CD14-positive monocyte (primary cell): Measurements from ENCODE around the gene CA10. TPM values are rescaled to one million over a fixed set of nuclear protein-coding genes. Genes with fewer than 3 reads are reported as not detected.

Experiments
- DNase-seq, 3 donors: peaks; one replicate each; pipeline ENCODE4 v3.0.0-alpha.2; 2011 to 2022
- H2AFZ ChIP-seq: 2 replicates; pipeline ENCODE4 v1.6.0; 2012; ENCODE audit warnings: mild to moderate bottlenecking, low read depth, low read length, inconsistent platforms; ENCODE audit not compliant: insufficient read depth, poor library complexity, severe bottlenecking
- H3K27ac ChIP-seq, 2 donors: 1 replicate in 1 of 2; 2 replicates in 1 of 2; pipeline ENCODE4 v1.5.1; 2012 to 2013; ENCODE audit warnings: low read length in 2 of 2, control low read depth in 1 of 2, inconsistent platforms in 1 of 2, low read depth in 1 of 2, mild to moderate bottlenecking in 1 of 2
- H3K27me3 ChIP-seq, 2 donors: one replicate each; pipeline versions ENCODE4 v1.6.0 to v1.6.1; 2011 to 2013; ENCODE audit warnings: low read length in 2 of 2; ENCODE audit not compliant: control insufficient read depth in 2 of 2, insufficient read depth in 2 of 2
- H3K36me3 ChIP-seq, 2 donors: replicated peaks in 1 of 2; 1 replicate in 1 of 2; 2 replicates in 1 of 2; pipeline versions ENCODE4 v1.5.1 to v1.6.1; 2012 to 2013; ENCODE audit warnings: low read length in 2 of 2, control low read depth in 1 of 2, inconsistent platforms in 1 of 2, mild to moderate bottlenecking in 1 of 2; ENCODE audit not compliant: insufficient read depth in 2 of 2, control insufficient read depth in 1 of 2
- H3K4me1 ChIP-seq, 2 donors: 1 replicate in 1 of 2; 2 replicates in 1 of 2; pipeline versions ENCODE4 v1.5.1 to v1.6.1; 2012 to 2013; ENCODE audit warnings: low read length in 2 of 2, control low read depth in 1 of 2, inconsistent platforms in 1 of 2, mild to moderate bottlenecking in 1 of 2, moderate library complexity in 1 of 2; ENCODE audit not compliant: insufficient read depth in 2 of 2, control insufficient read depth in 1 of 2
- H3K4me2 ChIP-seq: replicated peaks from 2 replicates; pipeline ENCODE3; 2012; ENCODE audit warnings: low read length, moderate library complexity, mild to moderate bottlenecking; ENCODE audit not compliant: poor library complexity, severe bottlenecking; ENCODE audit errors: extremely low read depth
- H3K4me3 ChIP-seq, 3 experiments: fragments of 200-600 bp in 1 of 3; sonication (generic) in 1 of 3; replicated peaks in 1 of 3; 1 replicate in 2 of 3; 2 replicates in 1 of 3; pipeline ENCODE4 v1.5.1; 2011 to 2013; ENCODE audit warnings: low read length in 3 of 3, mild to moderate bottlenecking in 3 of 3, control low read depth in 2 of 3, low read depth in 2 of 3, inconsistent platforms in 1 of 3, moderate library complexity in 1 of 3
- H3K79me2 ChIP-seq: 2 replicates; pipeline ENCODE4 v1.6.0; 2012; ENCODE audit warnings: mild to moderate bottlenecking, control low read depth, inconsistent platforms, low read length, moderate library complexity; ENCODE audit not compliant: insufficient read depth
- H3K9ac ChIP-seq: 2 replicates; pipeline ENCODE4 v1.6.0; 2017; ENCODE audit warnings: low read length, mild to moderate bottlenecking; ENCODE audit not compliant: insufficient read depth, poor library complexity, severe bottlenecking
- H3K9me3 ChIP-seq, 2 donors: replicated peaks in 1 of 2; 1 replicate in 1 of 2; 2 replicates in 1 of 2; pipeline versions ENCODE4 v1.5.1 to v1.6.1; 2012 to 2013; ENCODE audit warnings: low read length in 2 of 2, control low read depth in 1 of 2; ENCODE audit not compliant: control insufficient read depth in 1 of 2, insufficient read depth in 1 of 2
- H4K20me1 ChIP-seq: 2 replicates; pipeline ENCODE4 v1.6.0; 2012; ENCODE audit warnings: mild to moderate bottlenecking, low read length, control low read depth, moderate library complexity; ENCODE audit not compliant: insufficient read depth
- H3K27ac Mint-ChIP-seq, 7 donors: one replicate each; pipeline ENCODE4 v1.8.0; 2020; ENCODE audit warnings: mild to moderate bottlenecking in 7 of 7, mixed read lengths in 7 of 7, moderate library complexity in 6 of 7, inconsistent platforms in 2 of 7
- H3K27me3 Mint-ChIP-seq, 3 donors: one replicate each; pipeline ENCODE4 v1.8.0; 2021 to 2022; ENCODE audit warnings: low read depth in 3 of 3, mild to moderate bottlenecking in 3 of 3, mixed read lengths in 3 of 3, moderate library complexity in 3 of 3, inconsistent platforms in 1 of 3
- H3K36me3 Mint-ChIP-seq, 2 donors: one replicate each; pipeline ENCODE4 v1.8.0; 2020; ENCODE audit warnings: mixed read lengths in 2 of 2, inconsistent platforms in 1 of 2, mild to moderate bottlenecking in 1 of 2
- H3K4me1 Mint-ChIP-seq: one replicate; pipeline ENCODE4 v1.8.0; 2020; ENCODE audit warnings: mild to moderate bottlenecking, mixed read lengths
- H3K4me3 Mint-ChIP-seq, 2 donors: one replicate each; pipeline ENCODE4 v1.8.0; 2020; ENCODE audit warnings: mild to moderate bottlenecking in 2 of 2, mixed read lengths in 2 of 2, moderate library complexity in 1 of 2
- H3K9me3 Mint-ChIP-seq, 7 donors: one replicate each; pipeline ENCODE4 v1.8.0; 2020 to 2022; ENCODE audit warnings: mixed read lengths in 7 of 7, mild to moderate bottlenecking in 6 of 7, moderate library complexity in 6 of 7, inconsistent platforms in 2 of 7
- CTCF ChIP-seq: fragments of 200-600 bp; IDR thresholded peaks from one replicate; pipeline ENCODE4 v1.8.0; 2022; ENCODE audit warnings: antibody characterized with exemption, mild to moderate bottlenecking
- WGBS: methylation state at CpG from one replicate; pipeline ENCODE4 v1.1.5; 2013; ENCODE audit warnings: missing lambda C conversion rate; ENCODE audit not compliant: insufficient coverage; 5-methylcytosine and 5-hydroxymethylcytosine counted together
- intact Hi-C, 2 donors: fragments of 100-400 bp; cut with micrococcal nuclease; formaldehyde crosslinking; loops; one replicate each; pipeline versions ENCODE4 v1.15.0 to v1.15.1; 2023
- polyA plus RNA-seq, 3 donors: library from polyadenylated mRNA; depleted of rRNA in 1 of 3; unstranded in 2 of 3; stranded (reverse) in 1 of 3; fragments of 300-500 nt in 2 of 3; fragments of >200 nt in 1 of 3; fragmentation: Illumina TruSeq in 2 of 3; gene quantifications; 1 replicate in 2 of 3; 2 replicates in 1 of 3; pipeline ENCODE4 v1.2.3, GENCODE V29; 2012 to 2021

The CA10 gene
- polyA plus RNA-seq, 3 donors, result not detected

GRCh38 chr17:51813140-51813783 is 345.3 kb downstream of the CA10 start:
- intact Hi-C loops, result no loop called here
- H3K27me3 Mint-ChIP-seq, result peaks cover 0 to 3% (median 1%) of the 10 kb centered on the region in 3 donors

DNA sequence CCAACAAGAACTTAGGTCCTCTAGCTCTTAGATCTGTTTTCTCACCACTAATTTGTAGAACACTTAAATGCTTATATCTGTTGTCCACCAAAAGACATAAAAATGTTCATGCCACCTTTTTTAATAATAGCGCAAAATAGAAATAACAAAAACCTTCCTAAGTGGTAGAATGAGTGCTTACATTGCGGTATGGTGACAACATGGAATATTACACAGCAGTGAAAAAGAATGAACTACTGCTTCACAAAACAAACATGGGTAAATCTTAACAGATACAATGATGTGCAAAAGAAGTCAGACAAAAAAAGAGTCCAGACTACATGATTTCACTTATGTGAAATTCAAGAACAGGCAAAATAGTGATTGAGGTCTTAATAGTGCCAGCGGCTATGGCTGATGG is 351.1 kb downstream of the CA10 start:
- no peaks in the 10 kb centered on the region for H3K79me2 ChIP-seq
- H4K20me1 ChIP-seq, result no peaks in the 10 kb centered on the region
- H3K4me3 ChIP-seq, result no peak overlapping the region
- peaks cover 0 to 3% of the 10 kb centered on the region in 2 donors for H3K9me3 ChIP-seq
- H3K36me3 ChIP-seq, result no peaks in the 10 kb centered on the region
- DNase-seq, result no peak
- no peaks in the 10 kb centered on the region for H3K4me1 ChIP-seq
- Mint-ChIP-seq H3K4me3 (no peak overlapping the region), H3K9me3 (peaks cover 0 to 2% (median 0%) of the 10 kb centered on the region in 7 donors), H3K36me3 (no peaks in the 10 kb centered on the region), H3K27me3 (peaks cover 0 to 1% (median 0%) of the 10 kb centered on the region in 3 donors), H3K4me1 (no peaks in the 10 kb centered on the region), H3K27ac (no peak overlapping the region)
- no peak overlapping the region for H3K27ac ChIP-seq
- TF ChIP-seq CTCF, result no peak
- H2AFZ ChIP-seq, result no peak overlapping the region
- WGBS, result no CpG with 5 or more reads among the region's 3 CpGs
- intact Hi-C loops, result no loop called here
- H3K9ac ChIP-seq, result no peak overlapping the region
- no peak overlapping the region for H3K4me2 ChIP-seq
- H3K27me3 ChIP-seq, result no peaks in the 10 kb centered on the region

More at GRCh38 chr17:51813140-51813783, 345.3 kb downstream of the CA10 start:
- Histone ChIP-seq H3K4me3 (no peak overlapping the region), H4K20me1 (no peaks in the 10 kb centered on the region), H3K36me3 (no peaks in the 10 kb centered on the region), H3K79me2 (no peaks in the 10 kb centered on the region), H3K9me3 (peaks cover 0 to 3% of the 10 kb centered on the region in 2 donors), H3K27me3 (no peaks in the 10 kb centered on the region), H3K27ac (no peak overlapping the region), H2AFZ (no peak overlapping the region), H3K4me2 (no peak overlapping the region), H3K9ac (no peak overlapping the region), H3K4me1 (no peaks in the 10 kb centered on the region)
- Mint-ChIP-seq H3K27ac (peak overlapping the region in 1 of 7 donors; percentile 3), H3K36me3 (no peaks in the 10 kb centered on the region), H3K4me3 (no peak overlapping the region), H3K4me1 (no peaks in the 10 kb centered on the region), H3K9me3 (peaks cover 0 to 2% (median 0%) of the 10 kb centered on the region in 7 donors)
- WGBS, result 94% methylated on average over 5 of the region's 8 CpGs
- no peak for TF ChIP-seq CTCF
- no peak for DNase-seq
